KMS-11 (cell line): ENCODE results near the gene CA7.

Experiments used
- H2AFZ ChIP-seq: fragments of 200-600 bp; sonication (generic); 2 replicates; pipeline ENCODE4 v1.6.1; 2016; ENCODE audit warnings: antibody characterized with exemption, mixed run types, low read depth
- H3K27ac ChIP-seq: fragments of 200-600 bp; sonication (generic); 2 replicates; pipeline ENCODE4 v1.6.1; 2016; ENCODE audit warnings: mild to moderate bottlenecking, mixed run types
- H3K27me3 ChIP-seq: fragments of 200-600 bp; sonication (generic); 2 replicates; pipeline ENCODE4 v1.6.1; 2017; ENCODE audit warnings: mild to moderate bottlenecking, low read depth, mixed run types, moderate library complexity; ENCODE audit not compliant: insufficient read depth
- H3K36me3 ChIP-seq: fragments of 200-600 bp; sonication (generic); 2 replicates; pipeline ENCODE4 v1.6.1; 2017; ENCODE audit warnings: mild to moderate bottlenecking, mixed run types; ENCODE audit not compliant: insufficient read depth
- H3K4me1 ChIP-seq: fragments of 200-600 bp; sonication (generic); 2 replicates; pipeline ENCODE4 v1.6.1; 2016; ENCODE audit warnings: mild to moderate bottlenecking, low read depth, mixed run types; ENCODE audit not compliant: poor library complexity, severe bottlenecking
- H3K4me2 ChIP-seq: fragments of 200-600 bp; sonication (generic); 2 replicates; pipeline ENCODE4 v1.7.0; 2016; ENCODE audit warnings: mild to moderate bottlenecking, mixed run types
- H3K4me3 ChIP-seq: fragments of 200-600 bp; sonication (generic); IDR thresholded peaks from 2 replicates; pipeline ENCODE4 v1.6.1; 2017; ENCODE audit warnings: low read depth, low read length, mixed read lengths; ENCODE audit not compliant: insufficient read depth
- H3K79me2 ChIP-seq: fragments of 200-600 bp; sonication (generic); 2 replicates; pipeline ENCODE4 v1.6.1; 2016; ENCODE audit warnings: low read depth, mixed run types; ENCODE audit not compliant: insufficient read depth
- H3K9ac ChIP-seq: fragments of 200-600 bp; sonication (generic); 2 replicates; pipeline ENCODE4 v1.6.1; 2016; ENCODE audit warnings: mild to moderate bottlenecking, mixed run types
- H4K20me1 ChIP-seq: fragments of 200-600 bp; sonication (generic); 2 replicates; pipeline ENCODE4 v1.6.1; 2016; ENCODE audit warnings: mild to moderate bottlenecking, mixed run types; ENCODE audit not compliant: insufficient read depth
- TF ChIP-seq, protein P1 (sequence below): fragments of 200-600 bp; sonication (generic); conservative IDR thresholded peaks from 2 replicates; pipeline ENCODE4 v1.6.1; 2017; ENCODE audit warnings: low read depth, mild to moderate bottlenecking, antibody characterized with exemption, low read length, moderate library complexity, mixed read lengths

The CA7 gene

GRCh38 chr16:66843191-66843590 lies 1.0 kb upstream of the CA7 start:
- Histone ChIP-seq H3K27ac (no peak overlapping the region), H3K4me2 (no peak overlapping the region), H3K36me3 (no peaks in the 10 kb centered on the region), H4K20me1 (no peaks in the 10 kb centered on the region), H3K9ac (no peak overlapping the region), H2AFZ (no peak overlapping the region), H3K79me2 (no peaks in the 10 kb centered on the region), H3K27me3 (no peaks in the 10 kb centered on the region), H3K4me3 (no peak overlapping the region), H3K4me1 (no peaks in the 10 kb centered on the region)
- TF ChIP-seq, protein P1, sequence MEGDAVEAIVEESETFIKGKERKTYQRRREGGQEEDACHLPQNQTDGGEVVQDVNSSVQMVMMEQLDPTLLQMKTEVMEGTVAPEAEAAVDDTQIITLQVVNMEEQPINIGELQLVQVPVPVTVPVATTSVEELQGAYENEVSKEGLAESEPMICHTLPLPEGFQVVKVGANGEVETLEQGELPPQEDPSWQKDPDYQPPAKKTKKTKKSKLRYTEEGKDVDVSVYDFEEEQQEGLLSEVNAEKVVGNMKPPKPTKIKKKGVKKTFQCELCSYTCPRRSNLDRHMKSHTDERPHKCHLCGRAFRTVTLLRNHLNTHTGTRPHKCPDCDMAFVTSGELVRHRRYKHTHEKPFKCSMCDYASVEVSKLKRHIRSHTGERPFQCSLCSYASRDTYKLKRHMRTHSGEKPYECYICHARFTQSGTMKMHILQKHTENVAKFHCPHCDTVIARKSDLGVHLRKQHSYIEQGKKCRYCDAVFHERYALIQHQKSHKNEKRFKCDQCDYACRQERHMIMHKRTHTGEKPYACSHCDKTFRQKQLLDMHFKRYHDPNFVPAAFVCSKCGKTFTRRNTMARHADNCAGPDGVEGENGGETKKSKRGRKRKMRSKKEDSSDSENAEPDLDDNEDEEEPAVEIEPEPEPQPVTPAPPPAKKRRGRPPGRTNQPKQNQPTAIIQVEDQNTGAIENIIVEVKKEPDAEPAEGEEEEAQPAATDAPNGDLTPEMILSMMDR = no peak

GRCh38 chr16:66844009-66844341 lies 239 bp upstream of the CA7 start:
- TF ChIP-seq, protein P1 = no peak
- Histone ChIP-seq H3K27ac (no peak overlapping the region), H3K4me1 (no peaks in the 10 kb centered on the region), H4K20me1 (no peaks in the 10 kb centered on the region), H3K9ac (no peak overlapping the region), H3K27me3 (no peaks in the 10 kb centered on the region), H3K79me2 (no peaks in the 10 kb centered on the region), H3K4me3 (no peak overlapping the region), H3K36me3 (no peaks in the 10 kb centered on the region), H3K4me2 (no peak overlapping the region), H2AFZ (no peak overlapping the region)

- Histone ChIP-seq H3K9ac (no peak overlapping the region), H2AFZ (no peak overlapping the region), H3K27ac (no peak overlapping the region), H3K4me3 (no peak overlapping the region), H3K27me3 (no peaks in the 10 kb centered on the region), H3K4me2 (no peak overlapping the region), H4K20me1 (no peaks in the 10 kb centered on the region), H3K36me3 (no peaks in the 10 kb centered on the region), H3K79me2 (no peaks in the 10 kb centered on the region), H3K4me1 (no peaks in the 10 kb centered on the region)
- TF ChIP-seq, protein P1 = no peak
Observed at GRCh38 chr16:66845080-66845410, 831 bp downstream of the CA7 start.

DNA sequence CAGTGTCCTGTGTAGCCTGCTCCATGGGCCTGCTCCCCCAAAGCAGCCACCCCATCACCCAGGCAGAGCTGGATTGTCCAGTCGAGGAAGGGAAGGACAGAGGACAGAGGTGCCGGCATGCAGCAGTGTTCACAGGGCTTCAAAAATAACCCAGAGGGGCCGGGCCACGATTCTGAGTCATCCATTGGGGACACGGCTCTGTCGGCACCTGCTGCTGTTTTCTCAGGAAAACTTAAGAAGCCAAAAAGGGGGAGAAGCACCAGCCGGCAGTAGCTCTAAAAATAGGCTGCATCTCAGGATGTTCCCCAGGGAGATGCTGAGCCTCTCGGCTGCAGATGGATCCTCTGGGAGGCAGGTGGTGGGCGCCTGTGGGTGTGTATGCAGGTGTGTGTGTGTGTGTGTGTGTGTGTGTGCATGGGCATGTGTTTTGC lies 1.6 kb downstream of the CA7 start:
- Histone ChIP-seq H3K27me3 (no peaks in the 10 kb centered on the region), H3K36me3 (no peaks in the 10 kb centered on the region), H3K4me3 (no peak overlapping the region), H3K4me2 (no peak overlapping the region), H4K20me1 (no peaks in the 10 kb centered on the region), H3K9ac (no peak overlapping the region), H3K79me2 (no peaks in the 10 kb centered on the region), H3K4me1 (no peaks in the 10 kb centered on the region), H3K27ac (no peak overlapping the region), H2AFZ (no peak overlapping the region)
- TF ChIP-seq, protein P1 = no peak

DNA sequence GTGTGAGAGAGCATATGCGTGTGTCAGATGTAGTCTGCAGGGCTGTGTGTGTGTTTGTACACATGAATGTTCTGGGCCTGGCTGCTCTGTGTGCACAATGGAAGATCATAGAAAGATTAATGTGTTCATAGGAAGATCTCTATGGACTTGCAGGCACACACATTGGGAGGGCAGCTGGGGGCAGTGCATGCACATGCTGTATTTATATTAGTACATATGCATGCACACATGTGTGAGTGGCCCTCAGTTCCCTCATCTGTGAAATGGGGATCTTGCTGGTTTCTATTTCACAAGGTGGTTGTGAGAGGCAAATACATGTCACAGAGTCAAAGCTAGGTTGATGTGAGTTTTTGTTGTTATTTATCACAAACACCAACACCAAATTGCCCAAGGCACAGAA lies 2.1 kb downstream of the CA7 start:
- H3K36me3 ChIP-seq = no peaks in the 10 kb centered on the region
- H3K9ac ChIP-seq = no peak overlapping the region
- H3K4me2 ChIP-seq = no peak overlapping the region
- TF ChIP-seq, protein P1 = no peak
- no peaks in the 10 kb centered on the region for H3K4me1 ChIP-seq
- H3K4me3 ChIP-seq = no peak overlapping the region
- H2AFZ ChIP-seq = no peak overlapping the region
- no peaks in the 10 kb centered on the region for H4K20me1 ChIP-seq
- no peaks in the 10 kb centered on the region for H3K27me3 ChIP-seq
- no peaks in the 10 kb centered on the region for H3K79me2 ChIP-seq
- H3K27ac ChIP-seq = no peak overlapping the region
